Right forelimb (tissue), 1 donor: ENCODE results near the gene UBE4B.
"Not testable (repeated sequence)": the region's sequence is repeated elsewhere in the genome, so short reads cannot be mapped to it uniquely, and the experiment has no call there.

Experiments
- DNase-seq: peaks from one replicate; pipeline ENCODE4 v3.0.0-alpha.2; 2018

Gene UBE4B

GRCh38 chr1:10179406-10180091 is 146.8 kb downstream of the UBE4B start:
- no peak for DNase-seq

GRCh38 chr1:10181154-10181553 is 148.4 kb downstream of the UBE4B start:
- no peak for DNase-seq

GRCh38 chr1:10185759-10186158 is 153.0 kb downstream of the UBE4B start:
- no peak for DNase-seq

- no peak for DNase-seq
Measured at GRCh38 chr1:10186331-10187025, 153.7 kb downstream of the UBE4B start.

GRCh38 chr1:10187026-10187334 is 154.2 kb downstream of the UBE4B start:
- DNase-seq: no peak

GRCh38 chr1:10188133-10188650 is 155.4 kb downstream of the UBE4B start:
- no peak for DNase-seq

GRCh38 chr1:10189659-10190058 is 156.9 kb downstream of the UBE4B start:
- no peak for DNase-seq

GRCh38 chr1:10192263-10192662 is 159.5 kb downstream of the UBE4B start:
- DNase-seq: no peak

GRCh38 chr1:10193288-10193687 is 160.5 kb downstream of the UBE4B start:
- no peak for DNase-seq

GRCh38 chr1:10195570-10195969 is 162.8 kb downstream of the UBE4B start:
- no peak for DNase-seq

- DNase-seq: no peak
Measured at GRCh38 chr1:10196976-10197375, 164.2 kb downstream of the UBE4B start.

- DNase-seq: no peak
Measured at GRCh38 chr1:10200620-10201019, 167.9 kb downstream of the UBE4B start.

- no peak for DNase-seq
Measured at GRCh38 chr1:10204003-10204642, 171.4 kb downstream of the UBE4B start.

- not testable (repeated sequence) for DNase-seq
Measured at GRCh38 chr1:10205206-10205605, 172.4 kb downstream of the UBE4B start.

- DNase-seq: no peak
Measured at GRCh38 chr1:10207810-10208209, 175.1 kb downstream of the UBE4B start.

GRCh38 chr1:10208537-10208936 is 175.8 kb downstream of the UBE4B start:
- DNase-seq: no peak

GRCh38 chr1:10209590-10209904 is 176.8 kb downstream of the UBE4B start:
- no peak for DNase-seq

- peak; percentile 100 for DNase-seq
Measured at GRCh38 chr1:10209905-10210810, 177.4 kb downstream of the UBE4B start, which contains the start of gene KIF1B. KIF1B (plus strand) TSS chr1:10210570; CDS start chr1:10232329, 21,759 bp downstream.

GRCh38 chr1:10210841-10211804 is 178.4 kb downstream of the UBE4B start:
- peak; percentile 88 for DNase-seq

- DNase-seq: peak; percentile 65
Measured at GRCh38 chr1:10211805-10212410, 179.2 kb downstream of the UBE4B start.

- no peak for DNase-seq
Measured at GRCh38 chr1:10212476-10212875, 179.7 kb downstream of the UBE4B start.
